H54 (cell line): ENCODE results near the gene PRLR.

Experiments used
- DNase-seq: peaks from one replicate; pipeline ENCODE4 v3.0.0; 2011; ENCODE audit warnings: low spot score, mixed read lengths; ENCODE audit not compliant: insufficient read length
- FAIRE-seq: peaks from 3 replicates; lab custom pipeline; 2011; peaks lifted over from hg19 to GRCh38; lab: Jason Lieb, UNC
- POLR2A ChIP-seq: IDR thresholded peaks from 2 replicates; pipeline ENCODE4 v1.6.1; 2011; ENCODE audit warnings: low read depth, mild to moderate bottlenecking, low read length

The PRLR gene

DNA sequence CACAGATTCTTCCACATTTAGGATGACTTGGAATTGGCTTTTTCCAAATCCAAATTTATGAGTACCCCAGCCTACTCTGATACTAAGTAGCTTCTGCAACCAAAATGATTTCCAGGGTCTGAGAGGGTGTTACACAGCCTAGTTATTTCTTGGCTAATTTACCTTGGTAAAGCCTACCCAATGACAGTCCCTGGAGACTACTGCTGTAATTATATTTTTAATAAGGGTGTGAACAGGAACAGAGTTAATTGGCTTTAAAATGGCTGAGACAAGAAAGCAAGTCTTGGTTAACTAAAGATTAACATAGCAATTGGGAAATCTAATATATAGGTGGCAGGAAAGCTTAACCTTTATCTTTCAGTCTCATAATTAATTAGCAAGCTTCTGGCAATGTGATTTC, 9.3 kb downstream of the PRLR start:
- TF ChIP-seq POLR2A: no peak
- DNase-seq: no peak
- no peak for FAIRE-seq

DNA sequence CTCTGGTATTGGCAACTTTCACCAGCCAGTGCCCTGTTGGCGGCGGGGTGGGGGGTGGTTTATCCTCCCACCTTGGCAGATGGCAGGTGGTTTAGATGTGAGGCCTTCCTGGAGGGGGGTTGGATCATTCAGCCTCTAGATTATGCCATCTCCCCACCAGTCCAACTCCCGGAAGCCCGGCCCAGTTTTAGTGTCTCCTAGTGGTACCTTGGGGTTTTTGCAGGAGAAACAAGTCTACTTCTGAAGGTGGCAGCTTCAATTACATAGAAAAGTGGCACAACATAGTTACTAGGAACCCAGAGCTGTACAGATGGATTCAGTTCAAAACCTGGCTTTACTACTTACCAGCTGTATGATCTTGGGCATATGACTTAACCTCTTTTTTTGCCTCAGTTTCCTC, 11.3 kb downstream of the PRLR start:
- no peak for FAIRE-seq
- DNase-seq: no peak
- no peak for TF ChIP-seq POLR2A

DNA sequence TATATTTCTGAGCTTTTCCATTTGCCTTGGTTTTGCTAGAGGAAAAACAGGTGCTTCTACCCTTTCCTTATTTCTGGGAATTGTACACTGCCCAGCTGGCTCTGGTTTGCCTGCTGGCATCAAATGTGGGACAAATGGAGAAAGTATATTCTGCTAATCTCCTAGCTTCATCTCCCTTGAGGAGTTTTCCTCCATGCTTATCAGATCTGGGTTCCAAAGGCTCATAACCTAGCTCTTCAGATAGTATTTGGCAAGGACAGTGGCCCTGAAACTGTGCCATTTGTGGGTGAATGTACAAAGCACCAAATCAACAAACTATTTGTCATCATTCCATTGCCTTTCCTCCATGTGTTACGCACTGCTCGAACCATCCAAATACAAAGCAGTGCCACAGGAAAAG, 16.2 kb downstream of the PRLR start:
- FAIRE-seq (no peak), DNase-seq (no peak)
- TF ChIP-seq POLR2A: no peak

DNA sequence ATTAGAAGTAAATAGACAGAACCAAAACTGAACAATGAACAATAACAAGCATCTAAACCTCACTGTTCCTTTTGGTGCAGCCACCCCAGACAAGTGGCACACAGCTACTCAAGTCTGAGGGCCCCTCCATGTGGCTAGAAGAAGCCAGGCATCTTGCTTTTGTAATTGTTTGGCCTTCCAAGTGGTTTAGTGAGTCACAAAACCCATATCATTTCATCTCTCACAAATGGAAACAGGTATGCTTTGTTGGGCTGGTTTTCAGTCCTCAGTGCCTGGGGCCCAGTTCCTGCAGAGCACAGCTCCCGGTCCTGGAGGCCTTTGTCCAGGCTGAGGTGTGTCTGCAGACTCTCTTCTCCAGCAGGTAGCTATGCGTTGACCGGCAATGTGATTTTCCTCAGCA, 16.7 kb downstream of the PRLR start:
- FAIRE-seq (no peak), DNase-seq (no peak)
- TF ChIP-seq POLR2A: no peak

DNA sequence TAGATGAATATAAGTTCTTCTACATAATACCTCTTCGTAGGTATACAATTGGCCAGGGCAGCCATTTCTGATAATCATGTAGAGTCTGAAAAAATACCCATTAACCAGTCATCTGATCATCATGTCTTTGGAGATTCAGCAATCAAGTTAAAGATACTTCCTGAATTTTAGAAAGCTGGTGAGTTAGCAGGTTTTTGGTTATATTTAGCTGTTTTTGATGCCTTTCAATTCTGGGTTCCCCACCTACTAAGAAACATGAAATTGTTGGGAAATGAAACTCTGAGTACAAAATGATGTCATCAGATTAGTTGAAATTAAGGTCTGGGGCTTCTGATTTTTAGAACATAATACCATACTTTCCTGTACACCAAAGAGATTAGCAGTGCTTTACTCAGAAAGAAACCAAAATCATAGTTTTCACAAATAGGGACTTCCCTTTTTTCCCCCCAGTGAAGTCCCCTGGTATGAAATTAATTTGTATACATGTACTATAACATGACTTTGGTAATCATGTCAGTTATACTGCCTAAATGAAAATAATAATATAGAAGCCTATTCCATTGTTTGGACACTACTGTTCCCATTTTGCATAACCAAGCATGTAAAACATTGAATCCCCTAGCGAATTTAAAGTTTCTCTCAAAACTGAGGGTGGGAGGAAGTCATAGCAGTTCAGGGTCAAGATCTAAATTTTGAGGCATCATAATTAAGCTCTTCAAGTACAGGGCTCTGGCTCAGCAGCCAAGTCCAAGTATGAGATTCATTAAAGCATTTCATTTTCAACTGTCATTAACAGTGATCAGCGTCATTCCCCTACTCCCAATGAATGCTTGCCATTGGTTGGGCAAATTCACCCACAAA, 17.9 kb downstream of the PRLR start:
- no peak for DNase-seq
- FAIRE-seq: no peak

DNA sequence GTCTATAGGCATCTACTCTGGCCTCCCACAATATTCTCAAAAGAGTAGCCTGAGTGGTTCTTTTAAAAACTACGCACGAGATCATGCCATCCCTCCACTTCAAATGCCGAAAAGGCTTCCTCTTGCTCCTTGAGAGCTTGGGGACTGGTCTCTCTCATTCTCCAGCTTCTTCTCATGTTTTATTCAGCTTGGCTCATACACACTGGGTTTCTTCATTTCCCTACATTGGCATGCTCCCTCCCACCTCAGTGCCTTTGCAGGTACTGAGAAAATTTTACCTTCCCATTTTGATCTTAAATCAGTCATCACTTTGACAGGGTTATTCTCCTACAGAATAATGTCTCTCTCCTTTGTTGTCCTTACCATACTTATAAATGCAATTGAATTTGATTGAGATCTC, 20.4 kb downstream of the PRLR start:
- DNase-seq (no peak), FAIRE-seq (no peak)
- no peak for TF ChIP-seq POLR2A

More for the DNA sequence above, 17.9 kb downstream of the PRLR start:
- TF ChIP-seq POLR2A: no peak

DNA sequence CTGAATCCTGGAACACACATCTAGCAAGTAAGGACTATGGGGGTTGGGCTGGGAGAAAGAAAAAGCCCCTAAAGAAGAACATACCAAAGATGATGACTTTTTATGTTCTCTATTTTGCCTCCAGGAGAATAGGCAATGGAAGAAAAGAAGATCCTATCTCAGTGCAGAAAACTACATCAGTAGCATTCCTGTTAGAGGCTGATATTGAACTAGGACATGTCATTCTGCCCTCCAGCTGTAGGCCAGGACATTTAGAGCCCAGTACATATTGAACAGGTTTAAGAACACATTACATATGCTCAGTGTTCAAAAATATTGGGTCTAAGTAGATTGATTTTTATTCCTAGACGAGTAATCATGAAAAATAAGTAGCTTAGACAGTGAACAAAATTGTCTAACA, 24.7 kb downstream of the PRLR start:
- DNase-seq (no peak), FAIRE-seq (no peak)
- TF ChIP-seq POLR2A: no peak

DNA sequence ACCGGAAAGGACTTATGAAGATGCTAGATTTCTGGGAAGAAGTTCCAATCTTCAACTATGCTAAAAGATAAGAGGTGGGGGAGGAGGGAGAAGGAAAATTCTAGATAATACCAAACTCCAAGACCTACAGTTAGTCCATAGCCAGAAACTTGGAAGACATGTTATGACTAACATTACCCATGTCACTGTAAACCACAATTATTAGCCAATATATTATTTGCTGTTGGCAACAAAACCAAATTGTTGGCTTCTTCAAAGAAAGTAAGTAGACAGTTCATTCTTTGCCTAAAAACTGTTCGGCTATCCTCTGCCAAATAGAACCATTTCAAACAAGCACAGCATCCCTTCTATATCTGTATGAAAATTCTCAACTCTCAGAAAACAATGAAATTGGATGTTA, 25.1 kb downstream of the PRLR start:
- no peak for TF ChIP-seq POLR2A
- DNase-seq: no peak
- peak; percentile 41 for FAIRE-seq

DNA sequence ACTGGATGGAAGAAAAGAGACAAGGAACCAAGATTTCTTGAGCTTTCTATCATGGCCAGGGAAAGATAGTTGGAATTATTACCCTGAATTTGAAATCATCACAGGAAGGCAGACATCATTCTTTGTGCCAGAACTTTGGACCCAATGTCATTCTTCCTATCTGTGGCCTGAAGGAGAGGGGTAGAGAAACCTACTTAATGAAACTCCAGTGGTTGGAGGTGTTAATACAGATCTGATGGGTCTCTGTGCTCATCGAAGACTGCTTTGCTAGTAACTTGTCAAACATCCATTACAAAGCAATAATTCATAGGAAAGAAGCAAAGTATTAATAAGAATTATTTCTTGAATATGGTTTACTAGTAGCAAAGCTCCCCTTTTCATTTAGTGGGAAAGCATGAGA, 26.9 kb downstream of the PRLR start:
- FAIRE-seq: no peak
- no peak for DNase-seq
- no peak for TF ChIP-seq POLR2A

DNA sequence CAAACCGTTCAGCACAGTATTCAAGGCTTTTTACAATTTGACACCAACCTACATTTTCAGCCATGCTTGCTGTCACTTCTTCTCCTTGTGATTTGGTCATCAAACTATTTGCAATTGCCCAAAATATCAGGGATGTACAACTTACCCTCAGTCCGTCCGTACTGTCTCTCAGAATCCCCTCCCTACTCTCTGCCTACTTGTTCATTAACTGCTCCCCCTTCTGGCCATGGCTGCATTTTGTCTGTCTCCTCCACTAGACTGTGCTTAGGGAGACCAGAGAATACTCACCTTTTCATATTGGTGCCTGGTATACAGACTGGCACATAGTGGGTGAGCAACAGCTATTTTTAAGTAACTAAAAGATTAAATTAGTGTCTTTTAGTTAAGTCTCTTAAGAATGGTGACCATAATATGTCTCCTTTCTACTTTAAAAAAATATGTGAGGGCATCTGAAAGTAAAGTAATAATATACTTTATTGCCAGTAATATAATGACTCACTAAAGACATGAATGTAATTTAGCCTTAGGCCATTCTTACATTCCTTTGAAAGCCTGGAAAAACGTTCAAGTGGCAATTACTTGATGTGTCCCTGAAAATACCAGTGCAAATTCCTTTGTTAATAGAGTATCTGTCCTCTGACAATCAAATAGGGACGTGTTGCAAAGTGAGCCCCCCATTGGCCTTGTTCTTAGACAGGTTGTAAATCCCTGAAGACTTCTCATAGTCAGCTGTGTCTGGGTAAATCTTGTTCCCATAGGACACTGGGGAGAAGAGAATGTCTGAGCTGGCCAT, 27.8 kb downstream of the PRLR start:
- peak; percentile 20 for FAIRE-seq
- DNase-seq: no peak

DNA sequence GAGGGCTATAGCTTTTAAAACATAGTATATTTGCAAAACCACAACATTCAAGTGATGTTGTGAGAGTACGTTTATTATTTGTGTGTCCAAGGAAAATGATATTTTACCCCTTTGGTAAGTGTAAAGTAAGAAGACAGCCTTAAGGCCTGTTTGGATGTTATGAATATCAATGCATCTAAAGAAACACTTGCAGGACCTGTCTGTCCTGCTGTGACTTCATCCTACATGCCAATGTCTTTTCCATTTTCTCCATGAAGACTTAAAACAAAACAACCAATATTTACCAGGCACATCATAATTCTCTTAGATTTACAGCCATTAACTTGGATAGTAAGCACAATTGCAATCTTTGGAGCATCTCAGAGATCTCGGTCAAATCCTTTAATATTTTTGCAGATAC, 29.0 kb downstream of the PRLR start:
- no peak for FAIRE-seq
- TF ChIP-seq POLR2A: no peak

More for the DNA sequence above, 27.8 kb downstream of the PRLR start:
- no peak for TF ChIP-seq POLR2A

DNA sequence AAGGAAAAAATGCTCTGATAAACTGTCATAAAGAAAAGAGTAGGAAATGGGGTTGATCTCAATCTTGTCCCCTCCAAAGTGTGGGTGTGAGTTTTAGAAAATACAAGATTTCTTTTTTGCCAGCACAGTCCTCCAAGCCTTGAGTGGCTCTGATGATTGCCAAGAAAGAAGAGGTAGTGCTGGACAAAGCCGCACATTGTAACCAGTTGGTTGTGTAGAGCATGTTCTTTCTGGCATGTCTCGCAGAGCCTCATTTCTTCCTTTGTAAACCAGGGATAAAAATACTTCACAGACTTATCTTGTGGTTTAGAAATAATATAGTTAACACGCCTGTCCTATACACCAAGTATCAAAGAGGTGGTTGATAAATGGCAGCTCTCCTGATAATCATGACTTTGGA, 30.4 kb downstream of the PRLR start:
- TF ChIP-seq POLR2A: no peak
- FAIRE-seq: no peak
- no peak for DNase-seq

More for the DNA sequence above, 29.0 kb downstream of the PRLR start:
- no peak for DNase-seq

DNA sequence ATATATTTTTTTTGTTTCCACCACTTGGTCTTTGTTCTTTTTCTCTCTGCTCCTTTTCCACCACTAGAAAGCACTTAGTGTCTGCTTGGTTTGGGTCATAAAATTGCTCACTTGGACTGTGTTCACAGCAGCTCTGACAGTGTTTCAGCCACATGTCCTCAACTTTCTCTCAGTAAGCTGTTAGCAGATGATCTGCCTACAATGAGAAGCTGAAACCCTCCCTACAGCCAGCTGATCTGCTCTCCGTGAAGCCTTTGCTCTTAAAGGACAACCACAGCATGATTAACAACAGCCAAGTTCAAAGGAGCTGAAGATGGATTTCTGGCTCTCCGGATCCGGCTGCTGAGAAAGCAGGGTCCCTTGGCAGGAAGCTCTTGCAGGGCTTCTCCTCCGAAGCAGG, 31.6 kb downstream of the PRLR start:
- DNase-seq (no peak), FAIRE-seq (no peak)
- TF ChIP-seq POLR2A: no peak

DNA sequence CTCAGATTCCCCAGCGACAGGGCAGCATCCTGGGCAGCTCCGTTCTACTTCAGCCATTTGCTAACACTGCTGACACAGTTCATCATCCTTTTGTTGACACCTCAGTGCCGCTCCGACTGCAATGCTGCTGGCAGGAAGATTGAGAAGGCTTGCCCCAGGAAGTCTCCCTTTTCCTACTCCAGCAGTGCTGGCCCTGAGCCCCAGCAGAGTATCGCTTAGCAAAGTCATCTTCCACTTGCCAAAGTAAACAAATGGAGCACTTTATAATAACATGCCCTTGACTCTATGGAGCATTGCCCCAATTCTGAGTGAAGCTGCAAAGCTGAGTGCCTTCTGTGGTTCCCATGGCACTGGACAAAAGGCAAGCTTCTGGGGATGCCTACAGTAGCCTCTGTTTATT, 32.2 kb downstream of the PRLR start:
- peak; percentile 21 for DNase-seq
- FAIRE-seq: no peak
- TF ChIP-seq POLR2A: no peak
